Mesenchymal stem cell (in vitro differentiated cells and primary cell): ENCODE results near the gene P2RY11.
A peak's percentile ranks its signal among the peaks of the same experiment; 100 is the strongest.

Experiments used
- DNase-seq: peaks from one replicate; pipeline ENCODE4 v3.0.0-alpha.2; 2013
- H2AFZ ChIP-seq: one replicate; pipeline ENCODE4 v1.6.1; 2013; ENCODE audit warnings: low read depth, mild to moderate bottlenecking, control low read depth, inconsistent platforms, low read length, moderate library complexity
- H2AK5ac ChIP-seq: 2 replicates; pipeline ENCODE4 v1.6.1; 2013; ENCODE audit warnings: low read length, moderate library complexity, mild to moderate bottlenecking, inconsistent platforms; ENCODE audit not compliant: severe bottlenecking
- H2BK120ac ChIP-seq: one replicate; pipeline ENCODE4 v1.6.1; 2013; ENCODE audit warnings: low read depth, mild to moderate bottlenecking, inconsistent platforms, low read length, moderate library complexity
- H2BK12ac ChIP-seq, 2 experiments: one replicate each; pipeline ENCODE4 v1.6.1; 2013; ENCODE audit warnings: inconsistent platforms in 2 of 2, low read length in 2 of 2, mild to moderate bottlenecking in 2 of 2, moderate library complexity in 2 of 2, control low read depth in 1 of 2
- H2BK15ac ChIP-seq: one replicate; pipeline ENCODE4 v1.6.1; 2013; ENCODE audit warnings: mild to moderate bottlenecking, low read depth, inconsistent platforms; ENCODE audit not compliant: poor library complexity, severe bottlenecking
- H2BK5ac ChIP-seq: 2 replicates; pipeline ENCODE4 v1.6.1; 2013; ENCODE audit warnings: low read depth, mild to moderate bottlenecking, low read length, control low read depth, inconsistent platforms; ENCODE audit not compliant: poor library complexity, severe bottlenecking
- H3K14ac ChIP-seq, 2 experiments: one replicate each; pipeline ENCODE4 v1.6.1; 2013; ENCODE audit warnings: inconsistent platforms in 2 of 2, low read length in 2 of 2, control low read depth in 1 of 2, mild to moderate bottlenecking in 1 of 2, moderate library complexity in 1 of 2
- H3K18ac ChIP-seq, 2 experiments: one replicate each; pipeline ENCODE4 v1.6.1; 2013; ENCODE audit warnings: inconsistent platforms in 2 of 2, low read length in 2 of 2, control low read depth in 1 of 2, low read depth in 1 of 2, mild to moderate bottlenecking in 1 of 2
- H3K23ac ChIP-seq, 2 experiments: one replicate each; pipeline ENCODE4 v1.6.1; 2013; ENCODE audit warnings: inconsistent platforms in 2 of 2, low read length in 2 of 2, mild to moderate bottlenecking in 2 of 2, moderate library complexity in 2 of 2, control low read depth in 1 of 2
- H3K27ac ChIP-seq: 2 replicates; pipeline ENCODE4 v1.5.1; 2013; ENCODE audit warnings: mild to moderate bottlenecking, moderate library complexity, low read length, control low read depth, inconsistent platforms; ENCODE audit not compliant: poor library complexity, severe bottlenecking
- H3K27me3 ChIP-seq, 2 experiments: 2 replicates each; pipeline versions ENCODE4 v1.6.1 to v1.7.0; 2013; ENCODE audit warnings: low read length in 2 of 2, mild to moderate bottlenecking in 2 of 2, moderate library complexity in 2 of 2, control low read depth in 1 of 2, inconsistent platforms in 1 of 2; ENCODE audit not compliant: control insufficient read depth in 1 of 2, insufficient read depth in 1 of 2
- H3K36me3 ChIP-seq, 2 experiments: 2 replicates each; pipeline versions ENCODE4 v1.6.1 to v1.7.0; 2013; ENCODE audit warnings: low read length in 2 of 2, control low read depth in 1 of 2, inconsistent platforms in 1 of 2, low read depth in 1 of 2, mild to moderate bottlenecking in 1 of 2; ENCODE audit not compliant: insufficient read depth in 2 of 2, control insufficient read depth in 1 of 2
- H3K4ac ChIP-seq, 2 experiments: one replicate each; pipeline ENCODE4 v1.6.1; 2013; ENCODE audit warnings: inconsistent platforms in 2 of 2, low read length in 2 of 2, mild to moderate bottlenecking in 2 of 2, moderate library complexity in 2 of 2, control low read depth in 1 of 2, low read depth in 1 of 2
- H3K4me1 ChIP-seq: 2 replicates; pipeline ENCODE4 v1.6.1; 2013; ENCODE audit warnings: low read depth, low read length, control low read depth; ENCODE audit not compliant: control insufficient read depth, insufficient read depth
- H3K4me2 ChIP-seq: 2 replicates; pipeline ENCODE4 v1.6.1; 2013; ENCODE audit warnings: low read length, mild to moderate bottlenecking, inconsistent platforms; ENCODE audit not compliant: poor library complexity, severe bottlenecking
- H3K4me3 ChIP-seq, 2 experiments: 2 replicates each; pipeline versions ENCODE4 v1.5.1 to v1.7.0; 2013; ENCODE audit warnings: low read length in 2 of 2, mild to moderate bottlenecking in 2 of 2, control low read depth in 1 of 2, low read depth in 1 of 2; ENCODE audit not compliant: insufficient read depth in 1 of 2
- H3K79me1 ChIP-seq: replicated peaks from 2 replicates; pipeline ENCODE4 v1.6.1; 2013; ENCODE audit warnings: mild to moderate bottlenecking, control low read depth, low read length, inconsistent platforms; ENCODE audit not compliant: poor library complexity, severe bottlenecking
- H3K9ac ChIP-seq: 2 replicates; pipeline ENCODE4 v1.7.0; 2013; ENCODE audit warnings: mild to moderate bottlenecking, low read length, moderate library complexity
- H3K9me3 ChIP-seq: 2 replicates; pipeline ENCODE4 v1.7.0; 2013; ENCODE audit warnings: mild to moderate bottlenecking, low read length; ENCODE audit not compliant: control insufficient read depth
- H4K8ac ChIP-seq: one replicate; pipeline ENCODE4 v1.6.1; 2013; ENCODE audit warnings: inconsistent platforms, mild to moderate bottlenecking, low read length, moderate library complexity
- H4K91ac ChIP-seq: one replicate; pipeline ENCODE4 v1.6.1; 2013; ENCODE audit warnings: mild to moderate bottlenecking, low read length, inconsistent platforms
- WGBS: methylation state at CpG from one replicate; pipeline ENCODE4 v1.1.7; 2013; ENCODE audit warnings: mixed read lengths; 5-methylcytosine and 5-hydroxymethylcytosine counted together

P2RY11 gene

DNA sequence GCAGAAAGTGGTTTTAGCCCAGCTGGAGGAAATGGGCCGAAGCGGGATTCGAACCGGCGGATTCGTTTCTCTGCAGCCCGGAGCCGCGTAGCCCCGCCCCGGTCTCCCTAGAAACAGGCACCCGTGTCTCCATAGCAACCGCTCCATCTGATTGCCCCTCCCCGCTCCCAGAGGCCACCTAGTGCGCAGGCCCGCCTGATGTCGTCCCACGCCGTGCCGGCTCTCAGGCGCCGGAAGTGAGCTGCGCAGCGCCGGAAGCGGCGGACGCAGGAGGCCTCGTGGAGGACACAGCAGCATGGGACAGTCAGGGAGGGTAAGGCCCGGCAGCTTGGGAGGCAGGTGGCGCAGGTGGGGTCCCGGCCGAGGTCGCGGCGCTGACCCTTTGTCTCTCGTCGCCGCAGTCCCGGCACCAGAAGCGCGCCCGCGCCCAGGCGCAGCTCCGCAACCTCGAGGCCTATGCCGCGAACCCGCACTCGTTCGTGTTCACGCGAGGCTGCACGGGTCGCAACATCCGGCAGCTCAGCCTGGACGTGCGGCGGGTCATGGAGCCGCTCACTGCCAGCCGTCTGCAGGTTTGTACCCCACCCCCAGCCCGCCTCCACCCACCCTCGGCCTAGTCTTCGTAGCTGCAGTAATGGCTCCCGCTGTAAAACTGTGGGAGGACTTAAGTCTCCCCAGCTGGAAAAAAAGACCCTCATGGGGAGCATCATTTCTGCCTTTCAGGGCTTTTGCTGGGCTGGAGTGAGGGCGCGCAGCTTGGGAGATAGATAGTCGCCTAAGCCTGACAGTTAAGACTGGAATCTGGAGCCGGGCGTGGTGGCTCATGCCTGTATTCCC, 5.2 kb upstream of the P2RY11 start, which contains the start of gene PPAN:
PPAN (plus strand) TSS at position 263 of the 837 bp plus-strand sequence; CDS start at position 296, 33 bp downstream.
- Histone ChIP-seq H3K4me3 (peak within 1 kb of the TSS; percentile 78 to 94), H4K8ac (peak within 1 kb of the TSS; percentile 87), H3K27me3 (peaks cover 0 to 4% of the 10 kb centered on the region in 2 experiments), H3K27ac (no peak within 1 kb of the TSS), H3K23ac (peak within 1 kb of the TSS in 1 of 2 experiments; percentile 54), H3K4ac (peak within 1 kb of the TSS; percentile 62 to 91), H4K91ac (peak within 1 kb of the TSS; percentile 2), H3K79me1 (peaks cover 32% of the 10 kb centered on the region), H3K9ac (peak within 1 kb of the TSS; percentile 92), H3K4me1 (peaks cover 15% of the 10 kb centered on the region), H3K18ac (peak within 1 kb of the TSS; percentile 80 to 90), H3K9me3 (no peaks in the 10 kb centered on the region), H2AK5ac (peak within 1 kb of the TSS; percentile 2), H2BK5ac (no peak within 1 kb of the TSS), H2BK120ac (no peak within 1 kb of the TSS), H2BK15ac (no peak within 1 kb of the TSS), H2BK12ac (peak within 1 kb of the TSS in 1 of 2 experiments; percentile 49), H2AFZ (no peak within 1 kb of the TSS), H3K36me3 (peaks cover 39 to 42% of the 10 kb centered on the region in 2 experiments), H3K14ac (peak within 1 kb of the TSS in 1 of 2 experiments; percentile 91), H3K4me2 (peak within 1 kb of the TSS; percentile 75)
- under 1% methylated on average over 68 of the region's 71 CpGs for WGBS
- DNase-seq: peak; percentile 98

DNA sequence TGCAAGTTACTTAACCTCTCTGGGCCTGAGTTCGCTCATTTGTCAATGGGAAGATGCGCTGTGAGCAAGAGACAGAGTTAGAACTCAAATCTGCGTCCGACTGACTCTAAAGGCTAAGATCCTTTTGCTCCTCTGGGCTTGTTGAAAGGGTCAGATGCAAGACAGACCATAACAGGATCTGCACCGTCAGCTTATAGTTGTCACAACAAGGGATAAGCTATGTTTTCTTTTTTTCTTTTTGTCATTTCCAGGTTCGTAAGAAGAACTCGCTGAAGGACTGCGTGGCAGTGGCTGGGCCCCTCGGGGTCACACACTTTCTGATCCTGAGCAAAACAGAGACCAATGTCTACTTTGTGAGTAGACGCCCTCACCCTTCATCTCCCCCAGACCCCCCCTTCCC, 4.2 kb upstream of the P2RY11 start:
- peak overlapping the region; percentile 92 for H3K9ac ChIP-seq
- no peak overlapping the region for H4K91ac ChIP-seq
- peak overlapping the region in 1 of 2 experiments; percentile 94 for H3K4me3 ChIP-seq
- WGBS: 86% methylated on average over 10 of the region's 10 CpGs
- peak overlapping the region; percentile 2 for H2AK5ac ChIP-seq
- H3K4me2 ChIP-seq: peak overlapping the region; percentile 75
- no peak overlapping the region for H4K8ac ChIP-seq
- peaks cover 16% of the 10 kb centered on the region for H3K4me1 ChIP-seq
- peaks cover 46 to 48% of the 10 kb centered on the region in 2 experiments for H3K36me3 ChIP-seq
- no peak overlapping the region for H2BK12ac ChIP-seq
- H3K9me3 ChIP-seq: no peaks in the 10 kb centered on the region
- no peak for DNase-seq
- H3K14ac ChIP-seq: no peak overlapping the region
- no peak overlapping the region for H3K23ac ChIP-seq
- H3K18ac ChIP-seq: no peak overlapping the region
- peaks cover 34% of the 10 kb centered on the region for H3K79me1 ChIP-seq
- no peak overlapping the region for H2BK120ac ChIP-seq
- no peak overlapping the region for H2BK15ac ChIP-seq
- H2AFZ ChIP-seq: no peak overlapping the region
- no peak overlapping the region for H3K4ac ChIP-seq
- peaks cover 0 to 4% of the 10 kb centered on the region in 2 experiments for H3K27me3 ChIP-seq
- no peak overlapping the region for H3K27ac ChIP-seq
- H2BK5ac ChIP-seq: no peak overlapping the region

DNA sequence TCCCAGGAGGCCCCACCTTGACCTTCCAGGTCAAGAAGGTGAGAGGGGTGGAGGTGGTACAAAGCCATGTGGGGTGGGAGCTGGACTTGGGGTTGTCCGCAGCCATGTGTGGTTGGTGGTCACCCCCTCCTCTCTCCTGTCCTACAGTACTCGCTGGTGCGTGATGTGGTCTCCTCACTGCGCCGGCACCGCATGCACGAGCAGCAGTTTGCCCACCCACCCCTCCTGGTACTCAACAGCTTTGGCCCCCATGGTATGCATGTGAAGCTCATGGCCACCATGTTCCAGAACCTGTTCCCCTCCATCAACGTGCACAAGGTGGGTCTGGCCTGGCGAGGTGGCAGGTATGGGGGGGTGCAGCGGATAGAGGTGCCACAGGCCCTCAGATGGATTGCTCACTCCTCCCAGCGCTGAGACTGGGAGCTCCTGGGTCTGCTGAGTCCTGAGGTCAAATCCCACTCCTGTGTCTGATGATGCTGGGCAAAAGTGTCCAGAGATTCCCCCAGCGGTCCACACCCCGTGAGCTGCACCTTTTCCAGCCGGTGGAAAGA, 3.6 kb upstream of the P2RY11 start:
- Histone ChIP-seq H3K4me3 (peak overlapping the region in 1 of 2 experiments; percentile 12), H2BK120ac (no peak overlapping the region), H4K91ac (peak overlapping the region; percentile 67), H2BK5ac (no peak overlapping the region), H2BK15ac (no peak overlapping the region), H2AFZ (no peak overlapping the region), H3K4ac (no peak overlapping the region), H2BK12ac (no peak overlapping the region), H3K79me1 (peaks cover 34% of the 10 kb centered on the region), H3K36me3 (peaks cover 46 to 54% of the 10 kb centered on the region in 2 experiments), H3K14ac (no peak overlapping the region), H3K4me1 (peaks cover 19% of the 10 kb centered on the region), H3K4me2 (no peak overlapping the region), H3K23ac (no peak overlapping the region), H3K27me3 (no peaks in the 10 kb centered on the region), H3K9me3 (no peaks in the 10 kb centered on the region), H2AK5ac (no peak overlapping the region), H3K18ac (no peak overlapping the region), H3K27ac (no peak overlapping the region), H3K9ac (peak overlapping the region; percentile 92), H4K8ac (peak overlapping the region; percentile 73)
- WGBS: 96% methylated on average over 8 of the region's 14 CpGs
- DNase-seq: no peak

DNA sequence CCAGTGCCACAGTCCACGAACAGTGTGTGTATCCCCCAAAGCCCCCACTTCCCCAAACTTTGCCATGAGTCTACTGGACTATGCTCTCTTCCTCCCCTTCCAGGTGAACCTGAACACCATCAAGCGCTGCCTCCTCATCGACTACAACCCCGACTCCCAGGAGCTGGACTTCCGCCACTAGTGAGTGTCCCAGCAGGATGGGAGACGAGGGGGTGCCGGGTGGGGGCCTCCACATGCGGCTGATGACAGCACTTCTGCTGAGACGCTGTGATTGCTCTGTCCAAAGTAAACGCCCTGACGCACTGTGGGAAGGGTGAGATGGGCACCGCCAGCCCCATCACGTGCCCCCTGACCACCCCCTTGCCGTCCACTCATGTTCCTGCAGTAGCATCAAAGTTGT, 2.0 kb upstream of the P2RY11 start:
- Histone ChIP-seq H4K8ac (no peak overlapping the region), H3K36me3 (peaks cover 51 to 67% of the 10 kb centered on the region in 2 experiments), H2BK12ac (no peak overlapping the region), H2BK120ac (no peak overlapping the region), H3K4ac (no peak overlapping the region), H3K14ac (no peak overlapping the region), H3K4me1 (peaks cover 24% of the 10 kb centered on the region), H2BK15ac (no peak overlapping the region), H3K4me2 (no peak overlapping the region), H3K4me3 (no peak overlapping the region), H3K9ac (no peak overlapping the region), H3K23ac (no peak overlapping the region), H2BK5ac (no peak overlapping the region), H2AK5ac (no peak overlapping the region), H4K91ac (peak overlapping the region; percentile 2), H2AFZ (no peak overlapping the region), H3K79me1 (peaks cover 37% of the 10 kb centered on the region), H3K27ac (no peak overlapping the region), H3K18ac (no peak overlapping the region), H3K9me3 (no peaks in the 10 kb centered on the region), H3K27me3 (no peaks in the 10 kb centered on the region)
- 98% methylated on average over 14 of the region's 14 CpGs for WGBS
- no peak for DNase-seq
